GM12878 (cell line): ENCODE data around the gene MRPL41. TPM values are rescaled to one million over a fixed set of nuclear protein-coding genes. Genes with fewer than 3 reads are reported as not detected.
"Not testable (repeated sequence)": the region's sequence is repeated elsewhere in the genome, so short reads cannot be mapped to it uniquely, and the experiment has no call there.

ENCODE experiments used
- ATAC-seq: fragments of 200-7000 bp; cut with Tn5 transposase; 3 replicates; pipeline ENCODE4 v1.9.1; 2020; ENCODE audit warnings: mild to moderate bottlenecking, moderate library complexity
- BruUV-seq: library from RNA; stranded (reverse); fragments of 400-500 nt; replicated peaks from 2 replicates; lab custom pipeline; 2021; lab: Mats Ljungman, UMichigan
- CTCF ChIA-PET: fragments of 300-600 bp; sonication (Branson Sonifier 250); formaldehyde crosslinking; extraction: SDS; loops from one replicate; lab custom pipeline; 2021; ENCODE audit warnings: inconsistent platforms; lab: Yijun Ruan, JAX
- POLR2A ChIA-PET: fragments of 350-600 bp; formaldehyde crosslinking; extraction: SDS; loops from one replicate; lab custom pipeline; 2021; ENCODE audit warnings: inconsistent platforms; lab: Charles Lee
- RAD21 ChIA-PET: fragments of 300-600 bp; sonication (Branson Sonifier 250); formaldehyde crosslinking; loops from one replicate; lab custom pipeline; 2023; ENCODE audit warnings: antibody characterized with exemption; ENCODE audit not compliant: unreplicated experiment; lab: Charles Lee
- SMC1A ChIA-PET: fragments of 300-600 bp; sonication (Branson Sonifier 250); formaldehyde crosslinking; loops from one replicate; lab custom pipeline; 2023; ENCODE audit not compliant: unreplicated experiment, uncharacterized antibody; lab: Charles Lee
- DNase-seq: peaks from one replicate; pipeline ENCODE4 v3.0.0-alpha.2; 2011; ENCODE audit warnings: low read depth, low spot score
- FAIRE-seq: peaks from 3 replicates; lab custom pipeline; 2011; peaks lifted over from hg19 to GRCh38; lab: Jason Lieb, UNC
- H2AFZ ChIP-seq: 2 replicates; pipeline ENCODE4 v1.6.0; 2011; ENCODE audit warnings: low read depth, low read length, control low read depth; ENCODE audit not compliant: control insufficient read depth
- H3K27ac ChIP-seq: 2 replicates; pipeline ENCODE4 v1.5.1; 2011; ENCODE audit warnings: control low read depth; ENCODE audit not compliant: control insufficient read depth, insufficient read depth
- H3K27me3 ChIP-seq, 2 experiments: replicated peaks in 1 of 2; 2 replicates each; pipeline versions ENCODE4 v1.6.0 to v1.6.1; 2011; ENCODE audit warnings: low read length in 1 of 2; ENCODE audit not compliant: control insufficient read depth in 2 of 2, insufficient read depth in 2 of 2
- H3K36me3 ChIP-seq, 2 experiments: 2 replicates each; pipeline ENCODE4 v1.5.1; 2011; ENCODE audit warnings: low read length in 1 of 2; ENCODE audit not compliant: control insufficient read depth in 2 of 2, insufficient read depth in 2 of 2
- H3K4me1 ChIP-seq: 2 replicates; pipeline ENCODE4 v1.6.1; 2011; ENCODE audit warnings: mild to moderate bottlenecking, low read length, moderate library complexity, mixed read lengths; ENCODE audit not compliant: control insufficient read depth, insufficient read depth
- H3K4me2 ChIP-seq: 2 replicates; pipeline ENCODE4 v1.6.0; 2011; ENCODE audit warnings: control low read depth; ENCODE audit not compliant: control insufficient read depth, insufficient read depth
- H3K4me3 ChIP-seq: fragments of 200-600 bp; sonication (generic); 2 replicates; pipeline ENCODE4 v1.5.1; 2016
- H3K79me2 ChIP-seq: 2 replicates; pipeline ENCODE4 v1.6.0; 2011; ENCODE audit warnings: low read length; ENCODE audit not compliant: control insufficient read depth, insufficient read depth
- H3K9ac ChIP-seq: 2 replicates; pipeline ENCODE4 v1.8.0; 2011; ENCODE audit warnings: low read length, control low read depth, mixed read lengths; ENCODE audit not compliant: control insufficient read depth, insufficient read depth
- H3K9me3 ChIP-seq: replicated peaks from 3 replicates; pipeline ENCODE4 v1.5.1; 2011; ENCODE audit warnings: mild to moderate bottlenecking, low read length; ENCODE audit not compliant: control insufficient read depth, insufficient read depth
- H4K20me1 ChIP-seq: 2 replicates; pipeline ENCODE4 v1.6.0; 2011; ENCODE audit not compliant: control insufficient read depth, insufficient read depth
- BHLHE40 ChIP-seq, 2 experiments: fragments of 450-650 bp in 1 of 2; IDR thresholded peaks; 2 replicates each; pipeline ENCODE4 v1.6.1; 2011 to 2017; ENCODE audit warnings: low read depth in 2 of 2, borderline replicate concordance in 1 of 2, improper control_type of control experiment in 1 of 2, low read length in 1 of 2, mild to moderate bottlenecking in 1 of 2
- DPF2 ChIP-seq: fragments of 450-650 bp; IDR thresholded peaks from 2 replicates; pipeline ENCODE4 v1.6.1; 2017; ENCODE audit warnings: mild to moderate bottlenecking
- EED ChIP-seq: sonication (generic); IDR thresholded peaks from 2 replicates; pipeline ENCODE4 v1.6.1; 2016; ENCODE audit warnings: antibody characterized with exemption, low read depth
- IKZF1 ChIP-seq: fragments of 450-650 bp; conservative IDR thresholded peaks from 2 replicates; pipeline ENCODE4 v1.6.1; 2017; ENCODE audit warnings: antibody characterized with exemption, mild to moderate bottlenecking
- IKZF2 ChIP-seq, 2 experiments: fragments of 450-650 bp; IDR thresholded peaks; 2 replicates each; pipeline ENCODE4 v1.6.1; 2017; ENCODE audit warnings: mild to moderate bottlenecking in 2 of 2, moderate library complexity in 2 of 2
- MEF2A ChIP-seq: IDR thresholded peaks from 2 replicates; pipeline ENCODE4 v1.6.1; 2011; ENCODE audit warnings: low read depth, mild to moderate bottlenecking, low read length, moderate library complexity; ENCODE audit not compliant: insufficient read depth
- MEF2B ChIP-seq: fragments of 450-650 bp; IDR thresholded peaks from 2 replicates; pipeline ENCODE4 v1.6.1; 2018; ENCODE audit warnings: mild to moderate bottlenecking, moderate library complexity; ENCODE audit not compliant: partially characterized antibody, poor library complexity, severe bottlenecking
- MTA2 ChIP-seq: fragments of 450-650 bp; IDR thresholded peaks from 2 replicates; pipeline ENCODE4 v1.6.1; 2016; ENCODE audit warnings: low read depth, mild to moderate bottlenecking, moderate library complexity
- NFIC ChIP-seq: IDR thresholded peaks from 2 replicates; pipeline ENCODE4 v1.6.1; 2012; ENCODE audit warnings: low read depth, mild to moderate bottlenecking, inconsistent platforms, low read length, moderate library complexity
- RUNX3 ChIP-seq: IDR thresholded peaks from 2 replicates; pipeline ENCODE4 v1.6.1; 2012; ENCODE audit warnings: low read length, inconsistent platforms
- ZNF384 ChIP-seq: IDR thresholded peaks from 2 replicates; pipeline ENCODE4 v1.6.1; 2012; ENCODE audit warnings: low read depth, mild to moderate bottlenecking, low read length, improper control_type of control experiment, borderline replicate concordance
- whole genome bisulfite sequencing: methylation state at CpG from one replicate; pipeline ENCODE4 v1.1.6; 2016; ENCODE audit warnings: low lambda C conversion rate; ENCODE audit not compliant: insufficient replicate concordance, insufficient coverage; ENCODE audit errors: missing lambda C conversion rate; 5-methylcytosine and 5-hydroxymethylcytosine counted together
- in situ Hi-C: fragments of 300-500 bp; cut with MboI; formaldehyde crosslinking; loops from 9 replicates; pipeline ENCODE4 v1.14.3; 2018; ENCODE audit warnings: mixed read lengths
- intact Hi-C: fragments of 100-400 bp; cut with micrococcal nuclease; formaldehyde crosslinking; loops from one replicate; pipeline ENCODE4 v1.14.2; 2022; ENCODE audit not compliant: unreplicated experiment
- polyA plus RNA-seq, 11 experiments: library from polyadenylated mRNA; depleted of rRNA in 4 of 11; unstranded in 6 of 11; stranded (reverse) in 5 of 11; fragments of >200 nt; fragmentation: Nextera tagmentation in 4 of 11; fragmentation: Illumina TruSeq in 1 of 11; extraction: Ambion mirVana in 4 of 11; extraction: Trizol in 1 of 11; gene quantifications; 1 replicate in 1 of 11; 2 replicates in 10 of 11; pipeline versions ENCODE4 v1.2.1 to v1.2.3, GENCODE V29; 2011 to 2016; ENCODE audit warnings: inconsistent platforms in 2 of 11, missing spikeins in 2 of 11, low read depth in 1 of 11
- total RNA-seq, 4 experiments: library from RNA; depleted of rRNA in 3 of 4; stranded (reverse); fragments of >200 nt in 3 of 4; fragmentation: Illumina TruSeq in 1 of 4; extraction: Trizol in 1 of 4; gene quantifications; 2 replicates each; pipeline versions ENCODE4 v1.2.1 to v1.2.3, GENCODE V29; 2013 to 2021
- TF ChIP-seq, protein P1 (sequence below): fragments of 450-650 bp; IDR thresholded peaks from 2 replicates; pipeline ENCODE4 v1.6.1; 2017; ENCODE audit warnings: low read depth, mild to moderate bottlenecking, moderate library complexity

MRPL41 gene
- total and polyA plus RNA-seq, 10 of the 15 experiments (the other 5 are each of a cell fraction or from before 2014, with no cell fraction given) = 1.3 to 116 (median 40.1) TPM

DNA sequence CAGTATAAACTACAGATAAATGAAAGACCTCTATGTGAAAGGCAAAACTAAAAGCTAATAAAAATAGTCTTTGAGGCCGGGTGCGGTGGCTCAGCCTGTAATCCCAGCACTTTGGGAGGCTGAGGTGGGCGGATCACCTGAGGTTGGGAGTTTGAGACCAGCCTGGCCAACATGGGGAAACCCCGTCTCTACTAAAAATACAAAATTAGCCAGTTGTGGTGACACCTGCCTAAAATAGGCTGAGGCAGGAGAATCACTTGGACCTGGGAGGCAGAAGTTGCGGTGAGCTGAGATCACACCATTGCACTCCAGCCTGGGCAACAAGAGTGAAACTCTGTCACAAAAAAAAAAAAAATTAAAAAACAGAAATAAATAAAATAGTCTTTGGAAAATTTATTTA lies 38.5 kb upstream of the MRPL41 start:
- H3K9ac ChIP-seq, intact Hi-C loops, H3K27ac ChIP-seq, DNase-seq, RAD21 ChIA-PET, BruUV-seq, H3K79me2 ChIP-seq, H4K20me1 ChIP-seq, H3K4me3 ChIP-seq, ATAC-seq, in situ Hi-C loops, H3K27me3 ChIP-seq, H2AFZ ChIP-seq, H3K4me1 ChIP-seq, FAIRE-seq, SMC1A ChIA-PET, H3K9me3 ChIP-seq, H3K36me3 ChIP-seq: not testable (repeated sequence)
- WGBS = 5% methylated on average over 4 of the region's 5 CpGs
- POLR2A ChIA-PET = interaction anchor here (0.6 kb wide), 1 partner anchor 197 kb away, joined by 4 read pairs; no protein-coding TSS in a partner anchor
- TF ChIP-seq ZNF384 (0 out of 2 replicates have a peak, but pooled peaks have one; percentile 14), BHLHE40 (IDR thresholded peaks at IDR 0.05; ENCODE audit: borderline replicate concordance in 1 of 2, low read depth in 2 of 2, low read length in 1 of 2) (peak in 1 of 2 experiments; percentile 49; a peak in 1 of 4 replicates), NFIC (peak; percentile 34; the same call in 1 of the 2 replicates), MEF2A (0 out of 2 replicates have a peak, but pooled peaks have one; percentile 48), IKZF2 (IDR thresholded peaks at IDR 0.05) (peak; percentile 74 to 78; a peak in 3 of 4 replicates), EED (peak; percentile 60; the same call in 1 of the 2 replicates), MTA2 (peak; percentile 39; the same call in 1 of the 2 replicates), RUNX3 (peak; percentile 65), DPF2 (0 out of 2 replicates have a peak, but pooled peaks have one; percentile 24), IKZF1 (peak; percentile 65), MEF2B (peak; percentile 79)
- TF ChIP-seq, protein P1, sequence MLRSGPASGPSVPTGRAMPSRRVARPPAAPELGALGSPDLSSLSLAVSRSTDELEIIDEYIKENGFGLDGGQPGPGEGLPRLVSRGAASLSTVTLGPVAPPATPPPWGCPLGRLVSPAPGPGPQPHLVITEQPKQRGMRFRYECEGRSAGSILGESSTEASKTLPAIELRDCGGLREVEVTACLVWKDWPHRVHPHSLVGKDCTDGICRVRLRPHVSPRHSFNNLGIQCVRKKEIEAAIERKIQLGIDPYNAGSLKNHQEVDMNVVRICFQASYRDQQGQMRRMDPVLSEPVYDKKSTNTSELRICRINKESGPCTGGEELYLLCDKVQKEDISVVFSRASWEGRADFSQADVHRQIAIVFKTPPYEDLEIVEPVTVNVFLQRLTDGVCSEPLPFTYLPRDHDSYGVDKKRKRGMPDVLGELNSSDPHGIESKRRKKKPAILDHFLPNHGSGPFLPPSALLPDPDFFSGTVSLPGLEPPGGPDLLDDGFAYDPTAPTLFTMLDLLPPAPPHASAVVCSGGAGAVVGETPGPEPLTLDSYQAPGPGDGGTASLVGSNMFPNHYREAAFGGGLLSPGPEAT = peak; percentile 36; the same call in 1 of the 2 replicates
- peak overlapping the region; percentile 38; the same call in 1 of the 2 replicates for H3K4me2 ChIP-seq
- CTCF ChIA-PET = interaction anchor here (0.7 to 1.1 kb wide), 2 partner anchors 22 to 123 kb away, joined by 3 to 4 read pairs; no protein-coding TSS in a partner anchor

DNA sequence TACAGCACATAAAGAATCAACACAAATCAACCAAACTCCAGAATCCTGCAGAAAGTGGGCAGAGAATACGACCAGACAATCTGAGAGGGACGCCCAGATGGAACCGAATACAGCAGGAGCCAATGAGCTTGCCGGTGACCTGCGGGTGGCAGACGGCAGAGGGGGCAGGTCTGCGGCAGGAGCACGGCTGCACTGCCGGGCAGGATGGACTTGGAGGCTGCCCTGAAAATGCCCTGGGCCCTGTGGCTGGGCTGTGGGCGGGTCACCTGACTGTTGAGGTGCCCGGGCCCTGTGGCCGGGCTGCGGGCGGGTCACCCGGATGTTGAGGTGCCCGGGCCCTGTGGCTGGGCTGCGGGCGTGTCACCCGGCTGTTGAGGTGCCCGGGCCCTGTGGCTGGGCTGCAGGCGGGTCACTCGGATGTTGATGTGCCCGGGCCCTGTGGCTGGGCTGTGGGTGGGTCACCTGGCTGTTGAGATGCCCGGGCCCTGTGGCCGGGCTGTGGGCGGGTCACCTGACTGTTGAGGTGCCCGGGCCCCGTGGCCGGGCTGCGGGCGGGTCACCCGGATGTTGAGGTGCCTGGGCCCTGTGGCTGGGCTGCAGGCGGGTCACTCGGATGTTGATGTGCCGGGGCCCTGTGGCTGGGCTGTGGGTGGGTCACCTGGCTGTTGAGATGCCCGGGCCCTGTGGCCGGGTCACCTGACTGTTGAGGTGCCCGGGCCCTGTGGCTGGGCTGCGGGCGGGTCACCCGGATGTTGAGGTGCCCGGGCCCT lies 37.7 kb upstream of the MRPL41 start:
- 33% methylated on average over 42 of the region's 42 CpGs for WGBS
- FAIRE-seq, H3K9me3 ChIP-seq, H3K4me3 ChIP-seq, SMC1A ChIA-PET, H3K4me1 ChIP-seq, H3K79me2 ChIP-seq, CTCF ChIA-PET, POLR2A ChIA-PET, RAD21 ChIA-PET, H4K20me1 ChIP-seq, H3K9ac ChIP-seq, BruUV-seq, H3K36me3 ChIP-seq, intact Hi-C loops, in situ Hi-C loops, DNase-seq, H3K27ac ChIP-seq, ATAC-seq, H3K4me2 ChIP-seq, H2AFZ ChIP-seq, H3K27me3 ChIP-seq: not testable (repeated sequence)
